Bone marrow (tissue), 2 donors: ENCODE data around the gene MAST4.

Source experiments
- DNase-seq, 2 donors: peaks; one replicate each; lab custom pipeline; 2025; lab: John Stamatoyannopoulos, UW

MAST4 gene

GRCh38 chr5:67081261-67081660 lies 485.1 kb downstream of the MAST4 start:
- DNase-seq, result peak in 1 of 2 donors; percentile 45

- no peak for DNase-seq
These were observed 486.7 kb downstream of the MAST4 start for GRCh38 chr5:67082941-67083340.

- DNase-seq, result no peak
These were observed 489.4 kb downstream of the MAST4 start for GRCh38 chr5:67085616-67086015.

- DNase-seq, result no peak
These were observed 493.1 kb downstream of the MAST4 start for GRCh38 chr5:67089200-67089725.

GRCh38 chr5:67090040-67090439 lies 493.8 kb downstream of the MAST4 start:
- no peak for DNase-seq

- DNase-seq, result no peak
These were observed 494.4 kb downstream of the MAST4 start for GRCh38 chr5:67090593-67090992.

- no peak for DNase-seq
These were observed 496.3 kb downstream of the MAST4 start for GRCh38 chr5:67092535-67092934.

- no peak for DNase-seq
These were observed 497.1 kb downstream of the MAST4 start for GRCh38 chr5:67093279-67093678.

- no peak for DNase-seq
These were observed 498.5 kb downstream of the MAST4 start for GRCh38 chr5:67094476-67095300.

- peak in 1 of 2 donors; percentile 36 for DNase-seq
These were observed 499.4 kb downstream of the MAST4 start for GRCh38 chr5:67095346-67096171.

- no peak for DNase-seq
These were observed 502.5 kb downstream of the MAST4 start for GRCh38 chr5:67098656-67099055.

GRCh38 chr5:67100301-67100700 lies 504.1 kb downstream of the MAST4 start:
- DNase-seq, result no peak

GRCh38 chr5:67102708-67103107 lies 506.5 kb downstream of the MAST4 start:
- no peak for DNase-seq

- no peak for DNase-seq
These were observed 508.7 kb downstream of the MAST4 start for GRCh38 chr5:67104859-67105258.

- no peak for DNase-seq
These were observed 509.1 kb downstream of the MAST4 start for GRCh38 chr5:67105270-67105669.

GRCh38 chr5:67106626-67107342 lies 510.6 kb downstream of the MAST4 start:
- DNase-seq, result no peak

GRCh38 chr5:67111779-67112178 lies 515.6 kb downstream of the MAST4 start:
- DNase-seq, result no peak

- DNase-seq, result no peak
These were observed 519.1 kb downstream of the MAST4 start for GRCh38 chr5:67115246-67115645.

- no peak for DNase-seq
These were observed 519.6 kb downstream of the MAST4 start for GRCh38 chr5:67115817-67116216.

- no peak for DNase-seq
These were observed 521.9 kb downstream of the MAST4 start for GRCh38 chr5:67118050-67118620.

- no peak for DNase-seq
These were observed 522.8 kb downstream of the MAST4 start for GRCh38 chr5:67119010-67119409.

GRCh38 chr5:67120032-67120431 lies 523.8 kb downstream of the MAST4 start:
- DNase-seq, result no peak
